HEK293 (cell line): ENCODE measurements around the gene GNGT1.

Experiments
- CTCF ChIA-PET: fragments of 350-600 bp; formaldehyde crosslinking; extraction: SDS; loops from one replicate; lab custom pipeline; 2021; ENCODE audit warnings: antibody characterized with exemption; lab: Yijun Ruan, JAX
- POLR2A ChIA-PET: fragments of 300-600 bp; formaldehyde crosslinking; extraction: SDS; loops from one replicate; lab custom pipeline; 2020; ENCODE audit warnings: antibody characterized with exemption, inconsistent platforms; lab: Yijun Ruan, JAX
- H3K27ac ChIP-seq: fragments of 200-500 bp; sonication (Bioruptor generic); 2 replicates; pipeline ENCODE4 v1.5.1; 2014; ENCODE audit warnings: low read depth, low read length, control low read depth, inconsistent platforms; ENCODE audit errors: extremely low read depth
- H3K36me3 ChIP-seq, 2 experiments: fragments of 200-500 bp in 1 of 2; sonication (Bioruptor generic) in 1 of 2; 1 replicate in 1 of 2; 2 replicates in 1 of 2; pipeline ENCODE4 v1.5.1; 2014 to 2017; ENCODE audit warnings: inconsistent platforms in 2 of 2, low read length in 2 of 2; ENCODE audit not compliant: control insufficient read depth in 2 of 2, insufficient read depth in 1 of 2
- H3K4me1 ChIP-seq: fragments of 200-500 bp; sonication (Bioruptor generic); 2 replicates; pipeline ENCODE4 v1.5.1; 2014; ENCODE audit warnings: mild to moderate bottlenecking, low read length, inconsistent platforms; ENCODE audit not compliant: control insufficient read depth, insufficient read depth
- H3K4me3 ChIP-seq: 2 replicates; pipeline ENCODE4 v1.5.1; 2011; ENCODE audit warnings: low read depth, mild to moderate bottlenecking, control low read depth, low read length, moderate library complexity
- H3K9me3 ChIP-seq: fragments of 200-500 bp; sonication (Bioruptor generic); 2 replicates; pipeline ENCODE4 v1.5.1; 2014; ENCODE audit warnings: low read depth, low read length, inconsistent platforms; ENCODE audit not compliant: control insufficient read depth, insufficient read depth
- GLIS1 ChIP-seq: fragments of 450-650 bp; formaldehyde crosslinking; IDR thresholded peaks from 2 replicates; pipeline ENCODE4 v1.5.1; 2016; ENCODE audit warnings: missing biosample characterization, missing genetic modification characterization
- SETDB1 ChIP-seq: IDR thresholded peaks from one replicate; pipeline ENCODE4 v1.6.1; 2017; ENCODE audit warnings: mild to moderate bottlenecking, low read length, moderate library complexity, mixed read lengths; ENCODE audit not compliant: insufficient read length
- WT1 ChIP-seq: fragments of 450-650 bp; formaldehyde crosslinking; IDR thresholded peaks from 2 replicates; pipeline ENCODE4 v1.5.1; 2016; ENCODE audit warnings: missing biosample characterization, missing genetic modification characterization
- ZBTB17 ChIP-seq: fragments of 450-650 bp; formaldehyde crosslinking; IDR thresholded peaks from 2 replicates; pipeline ENCODE4 v1.5.1; 2016; ENCODE audit warnings: missing biosample characterization, missing genetic modification characterization
- ZEB2 ChIP-seq: fragments of 450-650 bp; formaldehyde crosslinking; IDR thresholded peaks from 2 replicates; pipeline ENCODE4 v1.5.1; 2016; ENCODE audit warnings: missing biosample characterization, missing genetic modification characterization
- ZFP37 ChIP-seq: fragments of 450-650 bp; formaldehyde crosslinking; IDR thresholded peaks from 2 replicates; pipeline ENCODE4 v1.5.1; 2016; ENCODE audit warnings: missing biosample characterization, missing genetic modification characterization
- ZNF266 ChIP-seq: fragments of 450-650 bp; formaldehyde crosslinking; IDR thresholded peaks from 2 replicates; pipeline ENCODE4 v1.5.1; 2016; ENCODE audit warnings: missing biosample characterization, missing genetic modification characterization, low read depth
- ZNF473 ChIP-seq: fragments of 450-650 bp; formaldehyde crosslinking; IDR thresholded peaks from 2 replicates; pipeline ENCODE4 v1.5.1; 2017; ENCODE audit warnings: missing biosample characterization, missing genetic modification characterization
- ZNF513 ChIP-seq: fragments of 450-650 bp; IDR thresholded peaks from 2 replicates; pipeline ENCODE4 v1.5.1; 2018; ENCODE audit warnings: missing biosample characterization, missing genetic modification characterization
- ZNF596 ChIP-seq: fragments of 450-650 bp; IDR thresholded peaks from 2 replicates; pipeline ENCODE4 v1.5.0; 2018; ENCODE audit warnings: missing biosample characterization, mild to moderate bottlenecking, missing genetic modification characterization, moderate library complexity
- ZNF600 ChIP-seq: fragments of 450-650 bp; formaldehyde crosslinking; IDR thresholded peaks from 2 replicates; pipeline ENCODE4 v1.5.1; 2016; ENCODE audit warnings: missing biosample characterization, missing genetic modification characterization
- ZNF621 ChIP-seq: fragments of 450-650 bp; formaldehyde crosslinking; IDR thresholded peaks from 2 replicates; pipeline ENCODE4 v1.5.1; 2017; ENCODE audit warnings: missing biosample characterization, missing genetic modification characterization
- ZNF76 ChIP-seq: fragments of 450-650 bp; formaldehyde crosslinking; IDR thresholded peaks from 2 replicates; pipeline ENCODE4; 2016; ENCODE audit warnings: low read depth, missing biosample characterization, missing genetic modification characterization, borderline replicate concordance
- ZNF777 ChIP-seq: fragments of 450-650 bp; formaldehyde crosslinking; IDR thresholded peaks from 2 replicates; pipeline ENCODE4 v1.5.1; 2017; ENCODE audit warnings: missing biosample characterization, missing genetic modification characterization, borderline replicate concordance
- TF ChIP-seq, protein P1 (sequence below): fragments of 450-650 bp; formaldehyde crosslinking; IDR thresholded peaks from 2 replicates; pipeline ENCODE4 v1.5.1; 2016; ENCODE audit warnings: missing biosample characterization, missing genetic modification characterization, borderline replicate concordance
- TF ChIP-seq, protein P2 (sequence below): fragments of 450-650 bp; formaldehyde crosslinking; IDR thresholded peaks from 2 replicates; pipeline ENCODE4 v1.5.1; 2016; ENCODE audit warnings: missing biosample characterization, missing genetic modification characterization, low read depth
- TF ChIP-seq, protein P3 (sequence below): fragments of 450-650 bp; formaldehyde crosslinking; IDR thresholded peaks from 2 replicates; pipeline ENCODE4 v1.5.0; 2017; ENCODE audit warnings: missing biosample characterization, missing genetic modification characterization, borderline replicate concordance

GNGT1 gene

GRCh38 chr7:93906267-93906666 lies at the start of gene GNGT1:
Gene GNGT1 (plus strand): TSS chr7:93906567. CDS start chr7:93906747, 180 bp downstream.
- TF ChIP-seq ZNF513 (tag by site-specific recombination) (no peak), ZNF600 (tag by site-specific recombination) (no peak)
- CTCF ChIA-PET: interaction anchor here (0.6 to 1.0 kb wide), 5 partner anchors 47 to 181 kb away, joined by 3 to 4 read pairs (median 3); partner anchors contain the start of gene BET1
- H3K4me1 ChIP-seq: no peaks in the 10 kb centered on the region

GRCh38 chr7:93858857-93859256 lies 47.5 kb upstream of the GNGT1 start:
- Histone ChIP-seq H3K4me1 (no peaks in the 10 kb centered on the region), H3K9me3 (no peaks in the 10 kb centered on the region), H3K4me3 (no peak overlapping the region), H3K36me3 (no peaks in the 10 kb centered on the region), H3K27ac (no peak overlapping the region)
- ChIA-PET CTCF (no interaction called here), POLR2A (no interaction called here)
- TF ChIP-seq ZNF473 (tag by site-specific recombination) (no peak), ZNF76 (tag by site-specific recombination) (no peak), ZEB2 (tag by site-specific recombination) (no peak), SETDB1 (no peak), ZBTB17 (no peak), ZFP37 (tag by site-specific recombination) (no peak), ZNF621 (tag by site-specific recombination) (no peak), ZNF596 (tag by site-specific recombination) (no peak), WT1 (tag by site-specific recombination) (no peak), GLIS1 (tag by site-specific recombination) (no peak), ZNF777 (no peak), ZNF266 (no peak)
- TF ChIP-seq, protein P1, sequence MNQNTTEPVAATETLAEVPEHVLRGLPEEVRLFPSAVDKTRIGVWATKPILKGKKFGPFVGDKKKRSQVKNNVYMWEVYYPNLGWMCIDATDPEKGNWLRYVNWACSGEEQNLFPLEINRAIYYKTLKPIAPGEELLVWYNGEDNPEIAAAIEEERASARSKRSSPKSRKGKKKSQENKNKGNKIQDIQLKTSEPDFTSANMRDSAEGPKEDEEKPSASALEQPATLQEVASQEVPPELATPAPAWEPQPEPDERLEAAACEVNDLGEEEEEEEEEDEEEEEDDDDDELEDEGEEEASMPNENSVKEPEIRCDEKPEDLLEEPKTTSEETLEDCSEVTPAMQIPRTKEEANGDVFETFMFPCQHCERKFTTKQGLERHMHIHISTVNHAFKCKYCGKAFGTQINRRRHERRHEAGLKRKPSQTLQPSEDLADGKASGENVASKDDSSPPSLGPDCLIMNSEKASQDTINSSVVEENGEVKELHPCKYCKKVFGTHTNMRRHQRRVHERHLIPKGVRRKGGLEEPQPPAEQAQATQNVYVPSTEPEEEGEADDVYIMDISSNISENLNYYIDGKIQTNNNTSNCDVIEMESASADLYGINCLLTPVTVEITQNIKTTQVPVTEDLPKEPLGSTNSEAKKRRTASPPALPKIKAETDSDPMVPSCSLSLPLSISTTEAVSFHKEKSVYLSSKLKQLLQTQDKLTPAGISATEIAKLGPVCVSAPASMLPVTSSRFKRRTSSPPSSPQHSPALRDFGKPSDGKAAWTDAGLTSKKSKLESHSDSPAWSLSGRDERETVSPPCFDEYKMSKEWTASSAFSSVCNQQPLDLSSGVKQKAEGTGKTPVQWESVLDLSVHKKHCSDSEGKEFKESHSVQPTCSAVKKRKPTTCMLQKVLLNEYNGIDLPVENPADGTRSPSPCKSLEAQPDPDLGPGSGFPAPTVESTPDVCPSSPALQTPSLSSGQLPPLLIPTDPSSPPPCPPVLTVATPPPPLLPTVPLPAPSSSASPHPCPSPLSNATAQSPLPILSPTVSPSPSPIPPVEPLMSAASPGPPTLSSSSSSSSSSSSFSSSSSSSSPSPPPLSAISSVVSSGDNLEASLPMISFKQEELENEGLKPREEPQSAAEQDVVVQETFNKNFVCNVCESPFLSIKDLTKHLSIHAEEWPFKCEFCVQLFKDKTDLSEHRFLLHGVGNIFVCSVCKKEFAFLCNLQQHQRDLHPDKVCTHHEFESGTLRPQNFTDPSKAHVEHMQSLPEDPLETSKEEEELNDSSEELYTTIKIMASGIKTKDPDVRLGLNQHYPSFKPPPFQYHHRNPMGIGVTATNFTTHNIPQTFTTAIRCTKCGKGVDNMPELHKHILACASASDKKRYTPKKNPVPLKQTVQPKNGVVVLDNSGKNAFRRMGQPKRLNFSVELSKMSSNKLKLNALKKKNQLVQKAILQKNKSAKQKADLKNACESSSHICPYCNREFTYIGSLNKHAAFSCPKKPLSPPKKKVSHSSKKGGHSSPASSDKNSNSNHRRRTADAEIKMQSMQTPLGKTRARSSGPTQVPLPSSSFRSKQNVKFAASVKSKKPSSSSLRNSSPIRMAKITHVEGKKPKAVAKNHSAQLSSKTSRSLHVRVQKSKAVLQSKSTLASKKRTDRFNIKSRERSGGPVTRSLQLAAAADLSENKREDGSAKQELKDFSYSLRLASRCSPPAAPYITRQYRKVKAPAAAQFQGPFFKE: no peak
- TF ChIP-seq, protein P2, sequence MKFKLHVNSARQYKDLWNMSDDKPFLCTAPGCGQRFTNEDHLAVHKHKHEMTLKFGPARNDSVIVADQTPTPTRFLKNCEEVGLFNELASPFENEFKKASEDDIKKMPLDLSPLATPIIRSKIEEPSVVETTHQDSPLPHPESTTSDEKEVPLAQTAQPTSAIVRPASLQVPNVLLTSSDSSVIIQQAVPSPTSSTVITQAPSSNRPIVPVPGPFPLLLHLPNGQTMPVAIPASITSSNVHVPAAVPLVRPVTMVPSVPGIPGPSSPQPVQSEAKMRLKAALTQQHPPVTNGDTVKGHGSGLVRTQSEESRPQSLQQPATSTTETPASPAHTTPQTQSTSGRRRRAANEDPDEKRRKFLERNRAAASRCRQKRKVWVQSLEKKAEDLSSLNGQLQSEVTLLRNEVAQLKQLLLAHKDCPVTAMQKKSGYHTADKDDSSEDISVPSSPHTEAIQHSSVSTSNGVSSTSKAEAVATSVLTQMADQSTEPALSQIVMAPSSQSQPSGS (tag by site-specific recombination): no peak
- TF ChIP-seq, protein P3, sequence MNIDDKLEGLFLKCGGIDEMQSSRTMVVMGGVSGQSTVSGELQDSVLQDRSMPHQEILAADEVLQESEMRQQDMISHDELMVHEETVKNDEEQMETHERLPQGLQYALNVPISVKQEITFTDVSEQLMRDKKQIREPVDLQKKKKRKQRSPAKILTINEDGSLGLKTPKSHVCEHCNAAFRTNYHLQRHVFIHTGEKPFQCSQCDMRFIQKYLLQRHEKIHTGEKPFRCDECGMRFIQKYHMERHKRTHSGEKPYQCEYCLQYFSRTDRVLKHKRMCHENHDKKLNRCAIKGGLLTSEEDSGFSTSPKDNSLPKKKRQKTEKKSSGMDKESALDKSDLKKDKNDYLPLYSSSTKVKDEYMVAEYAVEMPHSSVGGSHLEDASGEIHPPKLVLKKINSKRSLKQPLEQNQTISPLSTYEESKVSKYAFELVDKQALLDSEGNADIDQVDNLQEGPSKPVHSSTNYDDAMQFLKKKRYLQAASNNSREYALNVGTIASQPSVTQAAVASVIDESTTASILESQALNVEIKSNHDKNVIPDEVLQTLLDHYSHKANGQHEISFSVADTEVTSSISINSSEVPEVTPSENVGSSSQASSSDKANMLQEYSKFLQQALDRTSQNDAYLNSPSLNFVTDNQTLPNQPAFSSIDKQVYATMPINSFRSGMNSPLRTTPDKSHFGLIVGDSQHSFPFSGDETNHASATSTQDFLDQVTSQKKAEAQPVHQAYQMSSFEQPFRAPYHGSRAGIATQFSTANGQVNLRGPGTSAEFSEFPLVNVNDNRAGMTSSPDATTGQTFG: no peak

More at GRCh38 chr7:93906267-93906666, at the start of gene GNGT1:
- Histone ChIP-seq H3K9me3 (no peaks in the 10 kb centered on the region), H3K36me3 (no peaks in the 10 kb centered on the region), H3K27ac (no peak within 1 kb of the TSS), H3K4me3 (no peak within 1 kb of the TSS)
- POLR2A ChIA-PET: no interaction called here
